Upper lobe of left lung (tissue), 6 donors: ENCODE data around the gene GIMAP6. TPM values are rescaled to one million over a fixed set of nuclear protein-coding genes. Genes with fewer than 3 reads are reported as not detected.
A peak's percentile ranks its signal among the peaks of the same experiment; 100 is the strongest.

Experiments
- ATAC-seq, 2 donors: fragments of 200-7000 bp; cut with Tn5 transposase; one replicate each; pipeline ENCODE4 v1.9.1; 2022; ENCODE audit warnings: mild to moderate bottlenecking in 2 of 2, moderate library complexity in 2 of 2; ENCODE audit not compliant: low FRiP score in 2 of 2
- DNase-seq, 2 donors: peaks; one replicate each; pipeline ENCODE4 v3.0.0-alpha.2; 2019 to 2020
- H3K27ac ChIP-seq, 4 donors: fragments of 200-600 bp; sonication (generic); one replicate each; pipeline ENCODE4 v1.5.1; 2016 to 2019
- H3K27me3 ChIP-seq, 4 donors: fragments of 200-600 bp; sonication (generic); one replicate each; pipeline ENCODE4 v1.5.1; 2017 to 2019
- H3K36me3 ChIP-seq, 4 donors: fragments of 200-600 bp; sonication (generic); one replicate each; pipeline ENCODE4 v1.5.1; 2016 to 2019
- H3K4me1 ChIP-seq, 4 donors: fragments of 200-600 bp; sonication (generic); one replicate each; pipeline ENCODE4 v1.5.1; 2018 to 2019
- H3K4me3 ChIP-seq, 4 donors: fragments of 200-600 bp; sonication (generic); one replicate each; pipeline ENCODE4 v1.5.1; 2017 to 2019; ENCODE audit warnings: mild to moderate bottlenecking in 2 of 4, moderate library complexity in 1 of 4
- H3K9me3 ChIP-seq, 4 donors: fragments of 200-600 bp; sonication (generic); one replicate each; pipeline ENCODE4 v1.5.1; 2018 to 2019
- CTCF ChIP-seq, 6 experiments: fragments of 450-650 bp in 4 of 6; fragments of 200-600 bp in 2 of 6; sonication (generic) in 2 of 6; IDR thresholded peaks; one replicate each; pipeline ENCODE4 v1.5.1; 2016 to 2019; ENCODE audit warnings: antibody characterized with exemption in 6 of 6
- EP300 ChIP-seq, 4 donors: sonication (generic); formaldehyde crosslinking; IDR thresholded peaks; one replicate each; pipeline ENCODE4 v1.5.1; 2017; ENCODE audit warnings: antibody characterized with exemption in 4 of 4, control low read depth in 2 of 4
- POLR2A ChIP-seq, 4 donors: fragments of 450-650 bp; IDR thresholded peaks; one replicate each; pipeline ENCODE4 v1.5.1; 2016 to 2017; ENCODE audit warnings: antibody characterized with exemption in 4 of 4, mild to moderate bottlenecking in 2 of 4
- POLR2AphosphoS5 ChIP-seq, 2 donors: sonication (generic); formaldehyde crosslinking; IDR thresholded peaks; one replicate each; pipeline ENCODE4 v1.5.1; 2017; ENCODE audit warnings: antibody characterized with exemption in 2 of 2
- WGBS, 2 donors: methylation state at CpG; one replicate each; pipeline ENCODE4 v1.1.5; 2017 to 2018; 5-methylcytosine and 5-hydroxymethylcytosine counted together
- total RNA-seq, 6 donors: library from RNA; depleted of rRNA in 4 of 6; stranded (reverse); fragments of >200 nt in 4 of 6; gene quantifications; one replicate each; pipeline versions ENCODE4 v1.1.0 to v1.2.1, GENCODE V29; 2016 to 2021
- donor health status: DM: no; HTN: no; CAD: no; lungs with moderate emphysema.
- donor health status: DM: no; HTN: yes; CAD: no; lungs with severe emphysema.

Gene GIMAP6
- total RNA-seq, 6 donors from 2014 or later, result 24.7 to 62.9 (median 44.2) TPM

GRCh38 chr7:150629347-150629746, 2.8 kb downstream of the GIMAP6 start:
- H3K27ac ChIP-seq, result peak overlapping the region; percentile 75 to 87 (median 86)
- H3K27me3 ChIP-seq, result no peaks in the 10 kb centered on the region
- TF ChIP-seq CTCF (IDR thresholded peaks at IDR 0.05) (no peak), POLR2AphosphoS5 (IDR thresholded peaks at IDR 0.05) (peak; percentile 83 to 91), POLR2A (IDR thresholded peaks at IDR 0.05) (peak in 1 of 4 donors; percentile 50), EP300 (IDR thresholded peaks at IDR 0.05) (peak; percentile 37 to 95 (median 75))
- peak in 1 of 2 donors; percentile 42 for DNase-seq
- 59 to 71% methylated on average over 9 of the region's 9 CpGs for WGBS, 2 donors
- peak in 1 of 2 donors; percentile 50 for ATAC-seq
- H3K4me1 ChIP-seq, result peaks cover 32 to 50% (median 41%) of the 10 kb centered on the region in 4 donors
- H3K36me3 ChIP-seq, result peaks cover 0 to 22% (median 19%) of the 10 kb centered on the region in 4 donors
- H3K9me3 ChIP-seq, result no peaks in the 10 kb centered on the region
- peak overlapping the region in 1 of 4 donors; percentile 55 for H3K4me3 ChIP-seq

GRCh38 chr7:150627959-150628358, 4.2 kb downstream of the GIMAP6 start:
- no peaks in the 10 kb centered on the region for H3K9me3 ChIP-seq
- H3K4me1 ChIP-seq, result peaks cover 28 to 41% (median 34%) of the 10 kb centered on the region in 4 donors
- DNase-seq (peak in 1 of 2 donors; percentile 60), ATAC-seq (no peak)
- H3K27me3 ChIP-seq, result no peaks in the 10 kb centered on the region
- peak overlapping the region; percentile 68 to 87 (median 82) for H3K27ac ChIP-seq
- no peak overlapping the region for H3K4me3 ChIP-seq
- peaks cover 0 to 22% (median 19%) of the 10 kb centered on the region in 4 donors for H3K36me3 ChIP-seq
- 94 to 97% methylated on average over 13 to 18 of the region's 18 CpGs for WGBS, 2 donors
- TF ChIP-seq POLR2A (IDR thresholded peaks at IDR 0.05) (no peak), CTCF (IDR thresholded peaks at IDR 0.05) (no peak), EP300 (IDR thresholded peaks at IDR 0.05) (no peak), POLR2AphosphoS5 (IDR thresholded peaks at IDR 0.05) (no peak)

GRCh38 chr7:150626696-150627095, 5.5 kb downstream of the GIMAP6 start:
- Histone ChIP-seq H3K4me1 (peaks cover 25 to 38% (median 32%) of the 10 kb centered on the region in 4 donors), H3K36me3 (peaks cover 0 to 22% (median 19%) of the 10 kb centered on the region in 4 donors), H3K4me3 (no peak overlapping the region), H3K27ac (peak overlapping the region in 3 of 4 donors; percentile 39 to 87 (median 87)), H3K27me3 (no peaks in the 10 kb centered on the region), H3K9me3 (no peaks in the 10 kb centered on the region)
- WGBS, 2 donors, result 88 to 95% methylated on average over 4 of the region's 4 CpGs
- TF ChIP-seq POLR2A (IDR thresholded peaks at IDR 0.05), result no peak
- TF ChIP-seq CTCF (IDR thresholded peaks at IDR 0.05), result no peak
- no peak for TF ChIP-seq POLR2AphosphoS5 (IDR thresholded peaks at IDR 0.05)
- no peak for TF ChIP-seq EP300 (IDR thresholded peaks at IDR 0.05)
- DNase-seq (no peak), ATAC-seq (no peak)

GRCh38 chr7:150621376-150621775, 10.8 kb downstream of the GIMAP6 start:
- 81 to 90% methylated on average over 1 of the region's 1 CpG for WGBS, 2 donors
- no peaks in the 10 kb centered on the region for H3K9me3 ChIP-seq
- TF ChIP-seq EP300 (IDR thresholded peaks at IDR 0.05), result no peak
- TF ChIP-seq CTCF (IDR thresholded peaks at IDR 0.05), result no peak
- no peak for TF ChIP-seq POLR2AphosphoS5 (IDR thresholded peaks at IDR 0.05)
- TF ChIP-seq POLR2A (IDR thresholded peaks at IDR 0.05), result no peak
- DNase-seq, result no peak
- H3K36me3 ChIP-seq, result no peaks in the 10 kb centered on the region
- peaks cover 0 to 3% (median under 1%) of the 10 kb centered on the region in 4 donors for H3K4me1 ChIP-seq
- no peak for ATAC-seq
- no peak overlapping the region for H3K4me3 ChIP-seq
- no peak overlapping the region for H3K27ac ChIP-seq
- H3K27me3 ChIP-seq, result no peaks in the 10 kb centered on the region
